ACC112 (cell line): ENCODE data around the gene YJEFN3.
A peak's percentile ranks its signal among the peaks of the same experiment; 100 is the strongest.

Experiments
- H2AFZ ChIP-seq: fragments of 200-600 bp; sonication (generic); one replicate; pipeline ENCODE4 v1.6.0; 2017; ENCODE audit warnings: antibody characterized with exemption, low read length; ENCODE audit not compliant: unreplicated experiment
- H3K27ac ChIP-seq: fragments of 200-600 bp; sonication (generic); 2 replicates; pipeline ENCODE4 v1.5.1; 2014; ENCODE audit warnings: low read depth, mild to moderate bottlenecking, antibody characterized with exemption, low read length, moderate library complexity
- H3K27me3 ChIP-seq: fragments of 200-600 bp; sonication (generic); 2 replicates; pipeline ENCODE4 v1.6.1; 2014; ENCODE audit warnings: mild to moderate bottlenecking, antibody characterized with exemption, low read length, moderate library complexity, mixed read lengths; ENCODE audit not compliant: insufficient read depth
- H3K36me3 ChIP-seq: fragments of 200-600 bp; sonication (generic); 2 replicates; pipeline ENCODE4 v1.6.1; 2016; ENCODE audit warnings: mild to moderate bottlenecking, antibody characterized with exemption, low read length, moderate library complexity, mixed read lengths; ENCODE audit not compliant: insufficient read depth
- H3K4me1 ChIP-seq: fragments of 200-600 bp; sonication (generic); one replicate; pipeline ENCODE4 v1.6.1; 2016; ENCODE audit warnings: low read length, mixed read lengths; ENCODE audit not compliant: insufficient read depth, unreplicated experiment, control insufficient read depth
- H3K4me3 ChIP-seq: fragments of 200-600 bp; sonication (generic); 2 replicates; pipeline ENCODE4 v1.5.1; 2014; ENCODE audit warnings: mild to moderate bottlenecking, low read depth, low read length
- H3K79me2 ChIP-seq: fragments of 200-600 bp; sonication (generic); one replicate; pipeline ENCODE4 v1.6.0; 2016; ENCODE audit warnings: low read length; ENCODE audit not compliant: control insufficient read depth, unreplicated experiment, insufficient read depth

The YJEFN3 gene

DNA sequence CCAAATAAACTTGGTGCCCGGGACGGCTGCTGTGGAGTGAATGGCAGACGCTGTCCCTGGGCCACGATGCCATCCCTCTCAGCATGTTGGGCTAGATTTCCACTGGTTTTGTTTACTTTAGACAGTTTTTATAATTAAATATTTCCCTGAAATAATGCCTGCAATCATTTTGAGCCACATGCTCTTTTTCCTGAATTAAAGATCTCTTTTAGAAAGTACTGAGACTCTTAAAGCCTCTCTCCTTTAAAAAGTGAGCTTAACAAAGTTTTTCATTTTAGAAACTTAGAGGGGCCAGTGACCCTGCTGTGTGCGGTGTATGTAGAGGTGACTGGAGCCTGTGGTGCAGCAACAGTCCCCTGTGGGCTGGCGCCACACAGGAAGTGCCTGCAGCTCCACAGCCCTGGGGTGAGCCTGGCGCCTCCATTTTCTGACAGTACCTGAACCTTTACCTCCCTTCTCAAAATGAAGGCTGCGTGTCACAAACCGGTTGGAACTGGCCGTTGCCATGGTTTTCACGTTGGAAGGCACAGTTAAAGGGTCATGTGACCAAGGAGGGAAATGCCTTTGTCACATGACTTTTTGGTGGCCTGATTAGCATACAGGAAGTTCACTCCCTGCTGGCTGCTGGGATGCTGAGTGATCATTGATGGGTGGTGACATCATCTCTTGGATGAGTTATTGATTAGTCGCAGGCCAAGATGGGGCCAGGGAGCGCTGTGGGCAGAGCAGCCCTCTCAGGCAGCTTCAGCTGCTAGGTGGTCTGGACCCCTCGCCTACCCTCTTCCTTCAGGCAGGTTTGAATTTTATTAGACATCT is 39.6 kb upstream of the YJEFN3 start:
- no peak overlapping the region for H3K4me3 ChIP-seq
- H2AFZ ChIP-seq: peak overlapping the region; percentile 39
- no peaks in the 10 kb centered on the region for H3K36me3 ChIP-seq
- H3K4me1 ChIP-seq: peaks cover 35% of the 10 kb centered on the region
- no peaks in the 10 kb centered on the region for H3K27me3 ChIP-seq
- H3K79me2 ChIP-seq: peaks cover 24% of the 10 kb centered on the region
- peak overlapping the region; percentile 96 for H3K27ac ChIP-seq

DNA sequence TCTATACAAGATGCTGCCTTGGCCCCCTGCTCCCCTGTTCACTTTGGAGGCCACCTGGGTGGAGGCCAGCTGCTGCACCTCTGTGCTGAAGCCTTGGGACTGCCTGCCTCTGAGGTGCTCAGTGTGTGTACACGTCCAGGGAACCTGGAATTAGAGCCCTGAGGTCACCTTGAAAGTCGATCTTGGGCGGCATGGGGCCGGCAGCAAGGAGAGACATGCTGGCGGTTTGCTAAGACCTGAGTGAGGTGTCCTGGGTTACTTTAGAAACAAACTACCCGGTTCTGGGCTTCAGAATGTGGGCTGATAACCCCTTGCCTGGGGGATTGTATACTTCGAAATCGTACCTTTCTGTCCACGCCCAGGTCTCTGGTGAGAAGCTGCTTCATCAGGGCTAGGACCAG is 38.9 kb upstream of the YJEFN3 start:
- H2AFZ ChIP-seq: no peak overlapping the region
- no peaks in the 10 kb centered on the region for H3K27me3 ChIP-seq
- H3K4me1 ChIP-seq: peaks cover 33% of the 10 kb centered on the region
- H3K36me3 ChIP-seq: no peaks in the 10 kb centered on the region
- no peak overlapping the region; the same call in 1 of the 2 replicates for H3K4me3 ChIP-seq
- H3K79me2 ChIP-seq: peaks cover 23% of the 10 kb centered on the region
- H3K27ac ChIP-seq: peak overlapping the region; percentile 96

DNA sequence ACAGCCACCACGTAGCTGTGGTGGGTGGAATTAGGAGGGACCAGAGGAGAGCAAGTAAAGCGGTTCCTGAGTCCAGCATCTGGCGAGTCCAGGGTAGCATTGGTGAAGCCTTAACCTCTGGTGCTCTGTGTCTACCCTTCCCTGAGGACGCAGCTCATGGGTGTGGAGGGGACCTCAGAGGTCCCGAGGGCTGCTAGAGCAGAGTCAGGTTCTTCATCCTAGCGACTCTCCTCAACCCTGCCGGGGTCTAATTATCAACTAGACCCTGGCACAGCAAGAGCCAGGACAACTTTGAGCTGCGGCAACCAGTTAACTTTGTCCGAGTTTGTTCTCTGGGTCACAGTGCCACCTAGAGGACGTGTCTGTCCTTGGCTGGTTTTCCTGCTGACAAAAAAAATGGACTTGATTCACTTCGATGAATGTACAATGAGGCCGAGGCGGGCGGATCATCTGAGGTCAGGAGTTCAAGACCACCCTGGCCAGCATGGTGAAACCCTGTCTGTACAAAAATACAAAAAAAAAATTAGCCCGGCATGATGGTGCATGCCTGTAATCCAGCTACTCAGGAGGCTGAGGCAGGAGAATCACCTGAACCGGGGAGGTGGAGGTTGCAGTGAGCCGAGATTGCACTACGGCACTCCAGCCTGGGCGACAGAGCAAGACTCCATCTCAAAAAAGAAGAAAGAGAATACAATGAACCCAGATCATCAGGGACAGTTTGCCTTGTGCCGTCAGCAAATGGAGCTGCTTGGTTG is 38.3 kb upstream of the YJEFN3 start:
- H3K27me3 ChIP-seq: no peaks in the 10 kb centered on the region
- H3K36me3 ChIP-seq: no peaks in the 10 kb centered on the region
- no peak overlapping the region; the same call in 1 of the 2 replicates for H3K4me3 ChIP-seq
- H2AFZ ChIP-seq: no peak overlapping the region
- H3K27ac ChIP-seq: peak overlapping the region; percentile 96
- H3K79me2 ChIP-seq: peaks cover 20% of the 10 kb centered on the region
- peaks cover 27% of the 10 kb centered on the region for H3K4me1 ChIP-seq

DNA sequence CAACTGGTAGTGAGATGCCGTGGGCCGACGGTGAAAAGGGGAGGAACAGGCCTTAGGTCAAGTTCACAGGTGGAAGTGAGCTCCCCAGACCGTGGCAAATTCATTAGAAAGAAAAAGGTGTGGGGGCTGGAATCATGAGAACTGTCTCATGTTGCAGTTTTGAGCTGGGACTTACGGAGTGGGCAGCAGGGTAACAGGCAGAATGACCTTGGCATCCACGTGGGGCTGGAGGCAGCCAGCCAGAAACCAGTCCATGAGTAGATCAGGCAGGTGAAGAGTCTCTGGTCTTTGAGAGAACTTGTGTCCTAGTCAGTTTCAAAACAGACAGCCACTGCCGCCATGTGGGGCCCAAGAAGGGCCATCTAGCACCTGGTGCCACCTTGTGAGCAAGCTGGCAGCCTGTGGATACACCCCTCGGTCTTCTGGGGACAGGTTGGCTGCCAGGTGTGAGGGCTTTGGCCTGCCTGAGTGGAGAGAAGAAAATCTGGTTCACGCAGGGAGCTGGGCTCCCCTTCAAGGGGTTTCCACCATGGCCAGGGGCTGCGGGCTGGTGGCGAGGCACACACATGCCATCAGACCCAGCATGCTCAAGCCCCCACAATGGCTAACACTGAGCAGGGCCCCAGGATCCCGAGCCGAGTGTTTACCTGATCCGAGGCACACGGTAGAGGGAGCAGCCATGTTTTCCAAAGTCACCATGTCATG is 37.2 kb upstream of the YJEFN3 start:
- H3K27ac ChIP-seq: no peak overlapping the region
- H3K27me3 ChIP-seq: no peaks in the 10 kb centered on the region
- H2AFZ ChIP-seq: no peak overlapping the region
- peaks cover 19% of the 10 kb centered on the region for H3K79me2 ChIP-seq
- no peak overlapping the region for H3K4me3 ChIP-seq
- no peaks in the 10 kb centered on the region for H3K36me3 ChIP-seq
- peaks cover 23% of the 10 kb centered on the region for H3K4me1 ChIP-seq

DNA sequence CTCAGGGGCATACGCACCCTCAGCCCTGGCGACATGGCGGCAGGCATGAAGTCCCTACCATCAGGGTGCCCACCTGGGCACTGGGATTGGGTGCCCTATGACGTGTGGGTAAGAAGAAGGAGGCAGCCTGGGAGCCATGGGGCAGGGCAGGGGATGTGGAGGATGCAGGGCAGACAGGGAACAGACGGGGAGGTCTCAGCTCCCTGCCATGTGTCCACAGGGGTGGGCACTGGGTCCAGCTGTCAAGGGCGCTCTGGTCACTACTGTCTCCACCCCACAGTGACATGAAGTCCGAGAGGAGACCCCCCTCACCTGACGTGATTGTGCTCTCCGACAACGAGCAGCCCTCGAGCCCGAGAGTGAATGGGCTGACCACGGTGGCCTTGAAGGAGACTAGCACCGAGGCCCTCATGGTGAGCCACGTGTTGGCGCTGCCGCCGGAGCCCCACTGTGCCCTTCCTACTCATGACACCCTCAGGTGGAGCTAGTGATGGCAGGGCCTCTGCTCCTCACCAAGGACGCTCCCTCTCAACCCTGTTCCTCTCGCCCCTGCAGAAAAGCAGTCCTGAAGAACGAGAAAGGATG is 36.6 kb upstream of the YJEFN3 start:
- H3K27me3 ChIP-seq: no peaks in the 10 kb centered on the region
- H3K27ac ChIP-seq: no peak overlapping the region
- H2AFZ ChIP-seq: no peak overlapping the region
- no peaks in the 10 kb centered on the region for H3K36me3 ChIP-seq
- peaks cover 14% of the 10 kb centered on the region for H3K79me2 ChIP-seq
- peaks cover 23% of the 10 kb centered on the region for H3K4me1 ChIP-seq
- no peak overlapping the region for H3K4me3 ChIP-seq

DNA sequence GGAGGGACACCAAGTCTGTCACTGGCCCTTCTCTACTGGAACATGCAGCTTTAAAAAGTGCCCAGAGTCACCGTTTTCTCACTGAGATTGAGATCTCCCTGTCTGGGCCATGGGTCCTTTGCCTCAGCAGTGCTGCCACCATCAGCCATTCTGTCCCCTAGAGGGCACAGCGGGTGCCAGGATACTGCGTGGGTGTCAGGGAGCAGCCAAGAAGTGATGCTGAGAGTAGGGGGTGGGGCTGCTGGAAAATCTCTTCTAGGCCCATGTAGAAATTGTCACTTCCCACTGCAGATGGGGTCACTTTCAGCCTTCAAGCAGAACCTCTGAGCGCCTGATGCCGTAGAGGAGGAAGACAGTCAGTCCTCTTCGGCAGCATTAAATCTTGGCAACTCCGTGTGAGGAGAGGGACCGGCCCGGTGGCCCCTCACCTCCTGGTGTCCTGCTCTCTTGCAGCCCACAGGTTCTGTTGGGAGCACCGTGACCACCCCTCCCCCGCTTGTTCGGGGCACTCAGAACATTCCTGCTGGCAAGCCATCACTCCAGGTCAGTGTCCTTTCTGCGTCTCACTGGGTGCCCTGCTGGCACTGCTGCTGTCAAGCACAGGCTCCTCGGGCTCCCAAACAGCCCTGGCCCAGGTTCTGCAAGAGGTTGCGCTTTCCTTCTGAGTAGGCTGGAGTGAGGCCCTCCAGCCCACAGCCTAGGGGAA is 34.7 kb upstream of the YJEFN3 start:
- Histone ChIP-seq H3K4me3 (no peak overlapping the region), H3K79me2 (peaks cover 8% of the 10 kb centered on the region), H3K36me3 (no peaks in the 10 kb centered on the region), H2AFZ (no peak overlapping the region), H3K27me3 (no peaks in the 10 kb centered on the region), H3K4me1 (peaks cover 11% of the 10 kb centered on the region), H3K27ac (no peak overlapping the region)

DNA sequence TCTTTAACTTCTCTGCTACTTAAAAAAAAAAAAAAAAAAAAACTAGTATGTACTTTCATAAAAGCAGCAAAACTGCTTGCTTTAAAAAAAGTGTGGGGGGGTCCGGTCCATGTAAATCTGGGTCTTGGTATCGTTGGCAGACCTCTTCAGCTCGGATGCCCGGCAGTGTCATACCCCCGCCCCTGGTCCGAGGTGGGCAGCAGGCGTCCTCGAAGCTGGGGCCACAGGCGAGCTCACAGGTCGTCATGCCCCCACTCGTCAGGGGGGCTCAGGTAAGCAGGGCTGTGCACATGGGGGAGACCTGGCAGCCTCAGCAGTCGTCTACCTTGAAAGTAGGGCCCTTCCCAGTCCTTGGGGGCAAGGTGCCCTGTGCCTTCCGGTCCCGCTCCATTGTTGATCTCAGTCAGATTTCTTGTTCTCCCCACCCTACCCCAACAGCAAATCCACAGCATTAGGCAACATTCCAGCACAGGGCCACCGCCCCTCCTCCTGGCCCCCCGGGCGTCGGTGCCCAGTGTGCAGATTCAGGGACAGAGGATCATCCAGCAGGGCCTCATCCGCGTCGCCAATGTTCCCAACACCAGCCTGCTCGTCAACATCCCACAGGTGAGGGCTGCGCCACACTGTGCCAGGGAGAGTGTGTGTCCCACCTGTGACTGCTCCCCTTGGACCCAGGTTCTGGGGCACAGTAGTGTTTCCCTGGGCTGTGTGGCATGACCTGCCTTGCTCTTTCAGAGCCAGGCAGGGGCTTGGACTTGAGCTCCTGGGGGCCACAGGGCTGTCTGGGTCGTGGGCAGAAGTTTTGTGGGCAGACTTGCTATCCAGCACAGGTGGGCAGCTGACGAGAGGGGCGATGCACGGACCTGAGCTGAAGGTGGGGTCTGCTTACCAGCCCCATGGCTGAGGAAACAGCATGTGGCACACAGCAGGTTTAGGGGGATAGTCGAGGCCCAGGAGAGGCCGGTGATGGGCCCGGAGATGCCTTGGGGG is 32.8 kb upstream of the YJEFN3 start:
- H3K79me2 ChIP-seq: peaks cover 5% of the 10 kb centered on the region
- no peaks in the 10 kb centered on the region for H3K36me3 ChIP-seq
- no peak overlapping the region for H2AFZ ChIP-seq
- no peak overlapping the region for H3K4me3 ChIP-seq
- H3K27ac ChIP-seq: no peak overlapping the region
- no peaks in the 10 kb centered on the region for H3K27me3 ChIP-seq
- no peaks in the 10 kb centered on the region for H3K4me1 ChIP-seq

DNA sequence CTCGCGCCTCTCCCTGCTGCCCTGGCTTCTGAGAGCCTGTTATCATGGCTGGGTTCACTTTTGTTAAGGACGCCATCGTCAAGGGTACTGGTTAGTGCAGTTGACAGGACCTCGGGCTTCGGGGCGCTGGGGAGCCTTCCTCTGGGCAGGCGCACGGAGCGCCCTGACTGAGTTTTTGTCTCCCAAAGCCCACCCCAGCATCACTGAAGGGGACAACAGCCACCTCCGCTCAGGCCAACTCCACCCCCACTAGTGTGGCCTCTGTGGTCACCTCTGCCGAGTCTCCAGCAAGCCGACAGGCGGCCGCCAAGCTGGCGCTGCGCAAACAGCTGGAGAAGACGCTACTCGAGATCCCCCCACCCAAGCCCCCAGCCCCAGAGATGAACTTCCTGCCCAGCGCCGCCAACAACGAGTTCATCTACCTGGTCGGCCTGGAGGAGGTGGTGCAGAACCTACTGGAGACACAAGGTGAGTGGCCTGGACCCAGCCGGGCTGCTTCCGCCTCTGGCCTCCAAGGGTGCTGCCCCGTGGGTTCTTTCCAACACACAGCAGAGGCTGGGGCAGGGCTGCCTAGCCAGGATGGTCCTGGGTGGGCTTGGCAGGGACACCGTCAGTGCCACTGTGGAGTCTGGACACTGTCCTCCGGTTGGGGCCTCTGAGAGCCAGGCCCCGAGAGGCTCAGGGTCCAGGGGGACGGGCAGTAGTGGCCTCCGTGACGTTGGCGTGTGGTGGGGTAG is 30.3 kb upstream of the YJEFN3 start:
- Histone ChIP-seq H3K27me3 (no peaks in the 10 kb centered on the region), H3K4me3 (no peak overlapping the region), H3K36me3 (no peaks in the 10 kb centered on the region)

More for the DNA sequence above, 30.3 kb upstream of the YJEFN3 start:
- Histone ChIP-seq H2AFZ (no peak overlapping the region), H3K27ac (no peak overlapping the region), H3K4me1 (no peaks in the 10 kb centered on the region), H3K79me2 (no peaks in the 10 kb centered on the region)
